ENCODE data around the gene TBX5.

TBX5 gene

GRCh38 chr12:114415525-114415868 lies 9.6 kb upstream of the TBX5 start:
- H3K4me3 ChIP-seq (ENCODE audit: low read length) = no peak overlapping the region
- peaks cover 72% of the 10 kb centered on the region for H3K27me3 ChIP-seq (ENCODE audit: insufficient read depth, low read length)

DNA sequence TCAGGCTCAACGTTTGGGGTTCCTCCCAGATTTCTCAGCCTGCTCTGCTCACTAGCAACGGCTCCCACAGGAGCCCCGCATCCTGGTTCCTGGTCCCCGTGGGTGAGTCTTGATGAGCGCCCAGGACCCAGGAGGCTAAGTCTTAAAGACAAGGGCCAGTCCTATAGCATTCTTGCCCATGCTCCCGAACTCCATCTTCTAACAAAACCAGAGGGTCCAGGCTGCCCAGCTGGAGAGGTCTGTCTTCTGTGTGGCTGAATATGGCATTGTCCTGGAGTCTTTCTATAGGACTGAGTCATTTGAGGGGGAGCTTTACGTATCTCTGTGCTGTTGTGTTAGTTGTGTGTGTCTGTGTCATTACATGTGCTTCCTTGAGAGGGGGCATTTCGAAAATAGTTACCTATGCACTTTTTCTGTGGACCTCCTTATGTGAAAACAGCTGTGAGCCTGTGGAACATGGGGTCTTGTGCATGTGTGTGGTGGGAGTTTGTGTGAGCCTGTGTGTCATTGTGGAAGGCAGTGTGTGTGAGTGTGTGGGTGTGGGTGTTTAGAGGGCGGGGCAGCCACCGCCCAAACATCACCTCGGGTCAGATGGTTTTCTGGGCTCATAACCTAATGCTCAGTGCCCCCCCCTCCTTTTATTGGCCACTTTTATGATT lies 9.1 kb upstream of the TBX5 start:
- Histone ChIP-seq H3K36me3 (ENCODE audit: insufficient read depth, low read length) (no peaks in the 10 kb centered on the region), H3K27me3 (ENCODE audit: insufficient read depth, low read length) (peaks cover 73% of the 10 kb centered on the region)

More at GRCh38 chr12:114415525-114415868, 9.6 kb upstream of the TBX5 start:
- Histone ChIP-seq H3K9me3 (ENCODE audit: low read length) (no peaks in the 10 kb centered on the region), H3K36me3 (ENCODE audit: insufficient read depth, low read length) (no peaks in the 10 kb centered on the region), H3K4me1 (ENCODE audit: insufficient read depth, low read length) (no peaks in the 10 kb centered on the region), H2AFZ (ENCODE audit: low read depth, low read length) (no peak overlapping the region)

DNA sequence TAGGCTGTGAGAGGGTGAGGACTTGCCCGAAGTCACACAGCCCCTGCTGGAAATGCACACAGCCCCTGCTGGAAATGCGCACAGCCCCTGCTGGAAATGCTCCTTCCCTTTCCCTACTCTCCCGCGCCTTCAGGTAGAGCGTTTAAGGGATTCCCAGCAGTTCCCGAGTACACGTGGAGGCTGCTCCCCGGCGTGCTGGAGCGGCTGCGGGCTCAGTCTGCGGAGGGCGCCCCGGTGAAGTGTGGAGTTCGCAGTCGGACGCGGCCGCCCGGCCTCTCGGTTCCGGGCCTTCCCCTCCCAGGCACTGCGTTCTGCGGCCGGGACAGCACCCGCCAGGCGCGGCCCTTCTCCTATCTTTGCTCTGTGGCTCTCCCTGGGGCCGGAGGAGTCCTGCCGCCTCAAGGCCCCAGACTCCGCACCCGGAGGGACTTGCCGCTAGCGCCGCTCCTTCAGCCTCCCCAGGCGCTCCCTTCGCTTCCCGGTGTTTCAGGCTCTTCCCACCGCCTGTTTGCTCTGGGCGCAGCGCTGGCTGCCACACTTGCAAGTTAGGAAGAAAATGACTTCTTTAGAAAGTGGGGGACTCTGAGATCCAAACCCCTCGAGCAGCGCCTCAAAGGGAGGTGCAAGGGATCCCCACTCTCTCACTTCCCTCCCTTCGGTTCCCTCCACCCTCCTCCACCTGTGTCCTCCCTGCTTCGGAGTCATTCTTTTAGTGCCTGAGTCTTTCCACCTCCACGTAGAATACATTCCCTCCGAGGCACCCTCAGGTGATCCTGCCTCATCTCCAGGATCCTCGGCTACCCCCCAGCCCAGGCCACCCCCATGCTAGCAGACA lies 8.3 kb upstream of the TBX5 start:
- no peak overlapping the region for H3K4me3 ChIP-seq (ENCODE audit: low read length)
- H3K4me1 ChIP-seq (ENCODE audit: insufficient read depth, low read length) = no peaks in the 10 kb centered on the region
- no peaks in the 10 kb centered on the region for H3K9me3 ChIP-seq (ENCODE audit: low read length)
- no peaks in the 10 kb centered on the region for H3K36me3 ChIP-seq (ENCODE audit: insufficient read depth, low read length)
- H2AFZ ChIP-seq (ENCODE audit: low read depth, low read length) = no peak overlapping the region
- peaks cover 80% of the 10 kb centered on the region for H3K27me3 ChIP-seq (ENCODE audit: insufficient read depth, low read length)

More for the DNA sequence above, 9.1 kb upstream of the TBX5 start:
- no peaks in the 10 kb centered on the region for H3K9me3 ChIP-seq (ENCODE audit: low read length)
- no peak overlapping the region for H2AFZ ChIP-seq (ENCODE audit: low read depth, low read length)
- H3K4me3 ChIP-seq (ENCODE audit: low read length) = no peak overlapping the region
- H3K4me1 ChIP-seq (ENCODE audit: insufficient read depth, low read length) = no peaks in the 10 kb centered on the region

DNA sequence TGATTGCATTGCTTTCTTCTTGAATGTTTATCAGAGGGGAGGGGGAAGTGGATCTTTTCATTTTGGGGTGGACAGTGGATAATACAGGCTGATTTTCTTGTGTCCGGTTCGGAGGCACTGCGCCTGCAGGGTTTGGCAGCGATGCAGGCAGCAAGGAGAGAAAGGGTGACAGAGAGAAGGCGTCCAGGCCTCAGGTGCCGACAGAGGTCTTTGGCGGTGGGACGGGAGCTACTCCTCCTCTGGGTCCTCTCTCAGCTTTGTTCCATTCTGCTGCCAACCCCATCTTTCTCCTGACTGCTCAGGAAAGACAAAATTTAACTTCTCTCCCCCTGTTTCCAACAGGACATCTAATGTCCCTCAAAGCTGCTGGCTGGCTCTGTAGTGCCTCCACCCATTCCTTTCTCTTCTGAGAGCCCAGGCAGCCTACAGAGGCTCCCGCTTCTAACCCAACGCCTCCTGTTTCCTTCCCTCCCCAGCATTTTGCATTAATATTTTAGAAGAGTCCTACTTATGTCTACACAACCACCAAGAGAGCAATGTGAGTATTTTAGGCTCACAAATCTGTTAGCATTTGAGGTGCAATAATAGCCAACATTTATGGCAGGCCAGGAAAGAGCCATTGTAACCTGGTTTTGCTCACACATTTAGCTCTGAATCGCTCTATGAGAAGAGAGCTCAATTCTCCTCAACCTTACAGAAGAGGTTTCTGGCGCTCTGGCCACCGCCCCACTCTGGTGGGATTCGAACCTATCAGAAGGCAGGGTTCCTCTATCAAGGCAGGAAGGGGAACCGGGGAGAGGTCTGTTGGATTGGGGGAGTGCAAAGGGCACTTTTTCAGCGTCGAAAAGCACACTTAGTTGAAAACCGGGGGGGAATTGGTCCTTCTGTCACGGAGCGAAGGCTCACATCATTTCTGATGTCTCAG lies 7.1 kb upstream of the TBX5 start:
- Histone ChIP-seq H3K4me1 (ENCODE audit: insufficient read depth, low read length) (no peaks in the 10 kb centered on the region), H3K4me3 (ENCODE audit: low read length) (no peak overlapping the region), H3K9me3 (ENCODE audit: low read length) (no peaks in the 10 kb centered on the region), H3K27me3 (ENCODE audit: insufficient read depth, low read length) (peaks cover 92% of the 10 kb centered on the region), H3K36me3 (ENCODE audit: insufficient read depth, low read length) (no peaks in the 10 kb centered on the region), H2AFZ (ENCODE audit: low read depth, low read length) (no peak overlapping the region)

- Histone ChIP-seq H3K4me3 (ENCODE audit: low read length) (no peak overlapping the region), H3K27me3 (ENCODE audit: insufficient read depth, low read length) (peaks cover 98% of the 10 kb centered on the region), H3K9me3 (ENCODE audit: low read length) (no peaks in the 10 kb centered on the region), H3K36me3 (ENCODE audit: insufficient read depth, low read length) (no peaks in the 10 kb centered on the region), H2AFZ (ENCODE audit: low read depth, low read length) (no peak overlapping the region), H3K4me1 (ENCODE audit: insufficient read depth, low read length) (no peaks in the 10 kb centered on the region)
Observed at GRCh38 chr12:114412307-114412706, 6.4 kb upstream of the TBX5 start.

DNA sequence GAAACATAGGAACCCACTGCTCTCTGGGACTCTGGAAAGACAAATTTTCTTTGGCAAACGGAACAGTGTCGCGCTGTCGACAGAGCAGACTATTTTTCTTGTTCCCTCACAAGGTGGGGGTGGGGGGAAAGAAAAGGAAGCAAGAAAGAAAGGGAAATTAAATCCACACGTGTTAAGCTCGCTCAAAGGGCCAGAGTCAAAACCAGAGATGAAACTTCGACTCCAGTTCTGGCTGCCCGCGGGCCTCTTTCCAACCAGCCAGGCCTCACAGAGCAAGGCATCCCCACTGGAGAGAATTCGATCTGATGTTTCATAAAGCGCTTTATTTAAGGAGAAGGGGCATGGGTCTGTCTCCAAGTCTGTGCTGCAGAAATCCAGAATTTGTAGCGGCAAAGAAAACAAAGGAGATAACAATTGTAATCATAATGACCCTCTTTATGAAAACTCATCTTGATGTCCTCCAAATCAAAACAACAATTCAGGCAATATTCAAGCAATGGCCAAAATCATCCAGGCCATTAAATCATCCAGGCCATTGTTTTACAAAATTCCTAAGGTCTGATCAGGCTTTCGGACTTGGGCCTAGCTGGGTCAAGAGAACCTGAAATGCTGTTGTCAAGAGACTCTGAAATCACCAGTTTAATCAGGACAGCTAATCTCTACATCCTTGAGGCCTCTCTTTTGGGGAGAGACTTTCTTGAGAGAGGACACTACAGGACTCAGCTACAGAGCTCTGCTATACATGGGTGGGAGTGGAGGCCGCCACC lies 5.3 kb upstream of the TBX5 start:
- H3K36me3 ChIP-seq (ENCODE audit: insufficient read depth, low read length) = no peaks in the 10 kb centered on the region
- H3K27me3 ChIP-seq (ENCODE audit: insufficient read depth, low read length) = peaks cover 99% of the 10 kb centered on the region
- no peak overlapping the region for H3K4me3 ChIP-seq (ENCODE audit: low read length)
- no peak overlapping the region for H2AFZ ChIP-seq (ENCODE audit: low read depth, low read length)
- no peaks in the 10 kb centered on the region for H3K4me1 ChIP-seq (ENCODE audit: insufficient read depth, low read length)
- H3K9me3 ChIP-seq (ENCODE audit: low read length) = no peaks in the 10 kb centered on the region

DNA sequence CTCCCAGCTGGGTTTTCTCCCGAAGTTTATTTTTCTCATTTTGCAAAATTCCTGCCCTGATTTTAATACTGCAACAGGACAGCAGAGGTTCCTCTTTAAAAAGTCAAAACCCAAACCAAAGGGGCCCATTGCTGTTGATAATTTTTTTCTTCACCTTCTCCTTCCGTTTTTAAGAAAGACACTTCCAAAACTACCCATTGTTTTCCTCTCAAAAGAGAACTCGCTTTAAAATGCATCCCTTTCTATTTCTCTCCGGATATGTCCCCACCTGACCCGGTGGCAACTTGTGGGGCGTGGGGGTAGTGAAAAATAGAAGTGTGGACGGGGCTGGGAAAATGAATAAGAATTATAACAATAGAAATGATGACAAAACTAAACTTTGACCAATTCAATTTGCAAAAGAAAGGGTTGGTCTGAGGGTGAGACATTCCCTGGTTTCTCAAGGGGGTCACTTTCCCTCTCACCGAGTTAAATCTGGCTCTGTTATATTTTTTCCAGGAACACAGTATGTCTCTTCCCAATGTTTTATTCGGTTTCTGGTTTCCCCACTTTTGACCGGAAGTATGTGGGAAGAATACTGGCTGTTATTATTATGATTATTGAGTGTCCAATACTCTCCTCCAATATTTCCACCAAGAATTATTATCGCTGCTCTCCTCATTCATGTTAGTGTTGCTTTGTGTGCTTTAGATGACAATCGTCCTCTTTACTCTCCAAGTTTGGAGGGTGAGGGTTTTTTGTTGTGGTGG lies 4.1 kb upstream of the TBX5 start:
- Histone ChIP-seq H3K27me3 (ENCODE audit: insufficient read depth, low read length) (peaks cover 100% of the 10 kb centered on the region), H3K4me3 (ENCODE audit: low read length) (no peak overlapping the region), H3K9me3 (ENCODE audit: low read length) (no peaks in the 10 kb centered on the region), H3K36me3 (ENCODE audit: insufficient read depth, low read length) (no peaks in the 10 kb centered on the region), H3K4me1 (ENCODE audit: insufficient read depth, low read length) (no peaks in the 10 kb centered on the region), H2AFZ (ENCODE audit: low read depth, low read length) (no peak overlapping the region)

DNA sequence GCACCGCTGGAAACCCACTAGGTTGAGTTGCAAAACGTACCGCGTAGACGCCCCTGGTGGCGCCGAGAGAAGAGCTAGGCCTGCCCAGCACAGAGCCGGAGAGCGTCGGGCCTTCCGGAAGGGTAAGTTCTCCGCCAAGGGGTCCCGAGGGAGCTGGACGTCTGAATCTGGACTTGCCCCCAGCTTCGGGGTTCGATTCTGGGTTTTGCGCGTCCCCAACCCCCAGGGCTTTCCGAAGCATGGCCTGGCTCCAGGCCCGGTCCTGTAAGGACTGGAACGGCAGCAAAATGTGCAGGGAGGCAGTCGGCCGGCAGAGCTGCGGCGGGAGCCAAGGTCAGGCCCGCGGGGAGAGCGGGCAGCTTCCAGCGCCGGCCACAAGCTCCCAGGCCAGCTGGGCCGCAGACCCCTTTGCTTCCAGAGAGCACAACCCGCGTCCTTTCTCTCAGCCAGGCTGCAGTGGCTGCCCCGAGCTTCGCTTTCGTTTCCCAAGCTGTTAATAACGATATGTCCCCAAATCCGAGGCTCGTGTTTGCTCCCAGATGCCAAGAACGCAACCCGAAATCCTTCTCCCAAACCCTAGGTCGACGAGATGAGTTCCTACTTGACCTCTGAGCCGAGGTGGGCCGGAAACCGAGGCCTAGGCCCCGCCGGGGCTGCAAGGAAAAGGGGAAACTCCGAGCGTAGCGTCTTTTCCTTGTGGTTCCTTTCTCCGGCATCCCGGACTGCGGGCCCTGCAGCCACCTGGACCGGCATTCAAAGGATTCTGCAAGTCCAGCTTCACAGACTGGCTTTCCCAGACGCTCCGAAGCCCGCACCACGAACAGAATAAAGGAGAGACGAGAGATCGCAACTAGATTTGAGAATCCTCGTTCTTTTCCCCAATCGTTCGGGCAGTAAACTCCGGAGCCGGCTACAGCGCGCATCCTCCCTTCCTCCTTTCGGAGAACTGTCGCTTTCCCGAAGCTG lies 3.2 kb upstream of the TBX5 start:
- Histone ChIP-seq H3K9me3 (ENCODE audit: low read length) (no peaks in the 10 kb centered on the region), H2AFZ (ENCODE audit: low read depth, low read length) (no peak overlapping the region), H3K36me3 (ENCODE audit: insufficient read depth, low read length) (no peaks in the 10 kb centered on the region), H3K27me3 (ENCODE audit: insufficient read depth, low read length) (peaks cover 100% of the 10 kb centered on the region), H3K4me3 (ENCODE audit: low read length) (no peak overlapping the region), H3K4me1 (ENCODE audit: insufficient read depth, low read length) (no peaks in the 10 kb centered on the region)

DNA sequence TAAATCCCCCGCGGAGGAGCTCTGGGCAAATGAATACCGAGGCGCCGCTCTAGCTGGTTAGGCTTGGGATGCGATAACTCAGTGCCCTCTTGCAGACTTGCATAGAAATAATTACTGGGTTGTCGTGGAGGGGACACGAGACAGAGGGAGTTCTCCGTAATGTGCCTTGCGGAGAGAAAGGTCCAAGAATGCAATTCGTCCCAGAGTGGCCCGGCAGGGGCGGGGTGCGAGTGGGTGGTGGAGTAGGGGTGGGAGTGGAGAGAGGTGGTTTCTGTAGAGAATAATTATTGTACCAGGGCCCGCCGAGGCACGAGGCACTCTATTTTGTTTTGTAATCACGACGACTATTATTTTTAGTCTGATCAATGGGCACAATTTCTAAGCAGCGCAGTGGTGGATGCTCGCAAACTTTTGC lies 2.5 kb upstream of the TBX5 start:
- Histone ChIP-seq H3K4me3 (ENCODE audit: low read length) (no peak overlapping the region), H3K27me3 (ENCODE audit: insufficient read depth, low read length) (peaks cover 100% of the 10 kb centered on the region), H3K36me3 (ENCODE audit: insufficient read depth, low read length) (no peaks in the 10 kb centered on the region), H2AFZ (ENCODE audit: low read depth, low read length) (no peak overlapping the region), H3K4me1 (ENCODE audit: insufficient read depth, low read length) (no peaks in the 10 kb centered on the region), H3K9me3 (ENCODE audit: low read length) (no peaks in the 10 kb centered on the region)

DNA sequence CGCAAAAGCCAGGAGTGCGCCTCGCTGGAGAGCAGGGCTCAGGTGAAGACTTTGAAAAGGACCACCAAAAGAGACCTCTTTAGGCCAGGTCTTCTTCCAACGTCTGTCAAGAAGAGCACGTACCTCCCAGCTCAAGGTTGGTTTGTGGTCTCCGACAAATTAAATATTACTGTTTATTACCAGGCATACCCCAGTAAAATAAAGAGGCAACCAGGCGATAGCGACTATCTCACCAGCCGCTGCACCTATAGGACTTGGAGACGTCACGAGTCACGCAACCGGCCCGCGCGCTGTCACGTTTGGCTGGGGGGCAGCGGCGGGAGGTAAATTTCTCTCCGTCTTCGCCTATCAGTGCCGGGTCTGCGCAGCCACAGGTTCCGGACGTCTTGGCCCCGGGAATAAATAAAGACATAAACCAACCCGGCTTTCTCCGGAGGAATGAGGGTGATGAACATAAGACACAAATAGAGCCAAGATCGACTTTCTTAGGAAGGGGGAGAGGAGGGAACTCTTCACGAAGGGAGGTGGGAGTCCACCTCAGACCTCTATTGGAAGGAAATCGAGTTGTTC lies 2.0 kb upstream of the TBX5 start:
- no peaks in the 10 kb centered on the region for H3K36me3 ChIP-seq (ENCODE audit: insufficient read depth, low read length)
- H3K27me3 ChIP-seq (ENCODE audit: insufficient read depth, low read length) = peaks cover 100% of the 10 kb centered on the region
- no peak overlapping the region for H3K4me3 ChIP-seq (ENCODE audit: low read length)
- no peaks in the 10 kb centered on the region for H3K9me3 ChIP-seq (ENCODE audit: low read length)
- H2AFZ ChIP-seq (ENCODE audit: low read depth, low read length) = no peak overlapping the region
- no peaks in the 10 kb centered on the region for H3K4me1 ChIP-seq (ENCODE audit: insufficient read depth, low read length)

All from neuron (in vitro differentiated cells).